Ectodermal cell (in vitro differentiated cells): Measurements from ENCODE around the gene COL4A3.

ENCODE experiments used
- H3K27ac ChIP-seq: 2 replicates; pipeline ENCODE4 v1.7.0; 2013; ENCODE audit warnings: mild to moderate bottlenecking, low read depth, low read length; ENCODE audit not compliant: insufficient read depth, poor library complexity, severe bottlenecking
- H3K27me3 ChIP-seq: 2 replicates; pipeline ENCODE4 v1.7.0; 2013; ENCODE audit warnings: mild to moderate bottlenecking, low read length; ENCODE audit not compliant: insufficient read depth, control insufficient read depth, poor library complexity, severe bottlenecking
- H3K36me3 ChIP-seq: one replicate; pipeline ENCODE4 v1.7.0; 2013; ENCODE audit warnings: low read length; ENCODE audit not compliant: control insufficient read depth, insufficient read depth
- H3K4me1 ChIP-seq: one replicate; pipeline ENCODE4 v1.7.0; 2013; ENCODE audit warnings: low read length; ENCODE audit not compliant: control insufficient read depth, insufficient read depth
- H3K4me3 ChIP-seq: 2 replicates; pipeline ENCODE4 v1.7.0; 2013; ENCODE audit warnings: low read depth, low read length, control low read depth; ENCODE audit not compliant: insufficient read depth
- H3K9me3 ChIP-seq: 2 replicates; pipeline ENCODE4 v1.7.0; 2013; ENCODE audit warnings: mild to moderate bottlenecking, low read length, moderate library complexity; ENCODE audit not compliant: control insufficient read depth
- WGBS, 2 experiments: methylation state at CpG; one replicate each; pipeline ENCODE4 v1.1.7; 2013; ENCODE audit warnings: missing lambda C conversion rate in 2 of 2; 5-methylcytosine and 5-hydroxymethylcytosine counted together

Gene COL4A3

DNA sequence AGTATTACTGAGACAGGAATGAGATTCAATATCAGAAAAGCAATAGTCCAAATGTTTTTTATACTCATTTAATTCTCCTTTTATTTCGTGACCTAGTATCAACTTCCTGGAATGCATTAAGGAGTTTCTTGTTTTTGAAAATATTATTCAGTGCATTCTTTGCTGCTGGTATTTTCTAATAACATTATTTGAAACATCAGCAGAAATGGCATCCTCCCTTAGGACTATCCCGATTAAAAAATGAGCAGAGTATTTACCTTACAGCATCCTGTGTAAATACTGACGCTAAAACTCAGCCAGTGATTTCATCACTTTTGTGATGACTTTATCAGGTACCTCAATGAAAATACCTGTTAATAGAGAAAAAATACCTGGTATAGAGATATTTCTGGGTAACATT is 16.3 kb downstream of the COL4A3 start:
- no peaks in the 10 kb centered on the region for H3K4me1 ChIP-seq
- no peaks in the 10 kb centered on the region for H3K36me3 ChIP-seq
- H3K4me3 ChIP-seq: no peak overlapping the region
- H3K27ac ChIP-seq: no peak overlapping the region
- H3K9me3 ChIP-seq: no peaks in the 10 kb centered on the region
- WGBS, 2 experiments: 83 to 96% methylated on average over 1 to 3 of the region's 3 CpGs
- H3K27me3 ChIP-seq: no peaks in the 10 kb centered on the region

DNA sequence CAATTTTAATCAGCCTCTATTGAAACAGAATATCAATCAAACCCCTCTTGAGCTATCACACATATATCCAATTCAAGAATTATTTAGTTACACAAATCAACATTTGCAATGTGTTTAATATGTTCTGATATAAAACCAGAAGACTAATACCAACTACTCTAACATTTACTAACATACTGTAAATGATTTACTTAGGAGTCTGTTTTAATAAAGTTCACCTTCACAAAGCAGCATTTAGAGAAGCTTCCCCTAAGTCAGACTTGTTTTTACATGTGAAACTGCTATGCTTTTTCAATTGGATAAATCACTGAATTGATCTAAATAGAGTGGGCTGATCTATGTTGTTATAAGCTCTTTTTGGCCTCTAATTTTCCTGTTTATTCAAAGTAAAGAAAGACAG is 18.3 kb downstream of the COL4A3 start:
- no peak overlapping the region for H3K4me3 ChIP-seq
- no peak overlapping the region for H3K27ac ChIP-seq
- H3K36me3 ChIP-seq: no peaks in the 10 kb centered on the region
- H3K27me3 ChIP-seq: no peaks in the 10 kb centered on the region
- no peaks in the 10 kb centered on the region for H3K4me1 ChIP-seq
- H3K9me3 ChIP-seq: no peaks in the 10 kb centered on the region

DNA sequence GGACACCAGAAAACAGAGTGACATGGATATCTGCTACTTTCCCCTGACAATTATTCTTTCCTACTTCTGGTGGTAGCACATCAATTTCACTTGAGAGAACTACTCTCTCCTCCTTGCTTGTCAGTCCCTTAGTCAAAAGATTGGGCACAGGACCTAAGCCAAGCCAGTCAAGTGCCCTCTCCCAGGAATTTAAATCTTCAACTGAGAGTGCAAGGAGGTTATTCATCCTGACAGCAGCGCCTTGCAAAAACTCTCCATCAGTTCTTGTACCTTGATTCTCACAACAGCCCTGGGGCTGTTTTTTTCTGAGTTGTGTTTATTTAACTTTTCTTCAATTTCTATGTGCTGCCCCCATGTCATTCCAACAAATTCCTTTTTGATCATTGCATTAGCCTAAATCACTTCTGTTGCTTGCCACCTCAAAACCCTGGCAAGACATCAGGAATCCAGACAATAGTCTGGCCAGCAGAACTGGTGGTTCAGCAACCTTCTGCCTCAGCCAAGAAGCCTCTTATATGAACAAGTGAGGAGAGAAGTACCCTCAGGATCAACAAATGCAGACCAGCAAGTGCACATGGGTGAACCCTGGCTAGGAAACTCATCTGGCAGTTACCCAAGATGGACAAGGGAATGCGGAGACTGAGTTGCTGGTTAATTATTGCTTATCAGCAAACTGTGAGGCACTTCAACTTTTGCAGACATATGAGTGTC is 19.4 kb downstream of the COL4A3 start:
- no peaks in the 10 kb centered on the region for H3K27me3 ChIP-seq
- WGBS, 2 experiments: 86 to 100% methylated on average over 2 of the region's 2 CpGs
- H3K4me1 ChIP-seq: no peaks in the 10 kb centered on the region
- no peaks in the 10 kb centered on the region for H3K9me3 ChIP-seq
- H3K27ac ChIP-seq: no peak overlapping the region
- H3K36me3 ChIP-seq: no peaks in the 10 kb centered on the region
- no peak overlapping the region for H3K4me3 ChIP-seq

DNA sequence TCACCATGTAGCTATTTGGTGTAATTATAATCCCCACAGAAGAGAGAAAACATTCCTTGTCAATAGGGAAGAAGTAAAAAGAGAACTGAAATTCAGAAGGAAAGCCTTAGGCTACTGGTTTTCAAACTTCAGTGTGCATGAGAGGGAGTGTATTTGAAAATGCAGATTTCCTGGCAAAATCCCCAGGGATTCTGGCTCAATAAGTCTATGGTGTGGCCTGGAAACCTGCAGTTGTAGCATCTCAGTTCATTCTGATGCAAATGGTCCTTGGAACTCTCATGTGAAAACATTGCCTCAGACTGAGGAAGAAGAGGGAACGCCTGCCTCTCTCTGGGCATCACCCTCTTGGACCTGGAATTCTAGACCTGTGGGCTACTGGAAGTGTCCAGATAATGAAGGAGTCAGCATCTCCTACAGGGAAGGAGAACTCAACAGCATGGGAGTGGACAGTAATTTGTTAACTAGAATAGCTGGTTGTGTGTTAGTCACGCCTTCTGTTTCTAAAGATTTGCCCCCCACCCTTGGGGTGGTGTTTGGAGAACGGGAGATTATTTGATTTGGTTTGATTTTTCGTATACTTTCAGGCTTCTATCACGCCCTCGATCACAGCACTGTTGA is 21.3 kb downstream of the COL4A3 start:
- H3K4me3 ChIP-seq: no peak overlapping the region
- no peaks in the 10 kb centered on the region for H3K36me3 ChIP-seq
- WGBS, 2 experiments: 88 to 90% methylated on average over 6 of the region's 6 CpGs
- H3K4me1 ChIP-seq: no peaks in the 10 kb centered on the region
- H3K27me3 ChIP-seq: no peaks in the 10 kb centered on the region
- no peak overlapping the region for H3K27ac ChIP-seq
- no peaks in the 10 kb centered on the region for H3K9me3 ChIP-seq

DNA sequence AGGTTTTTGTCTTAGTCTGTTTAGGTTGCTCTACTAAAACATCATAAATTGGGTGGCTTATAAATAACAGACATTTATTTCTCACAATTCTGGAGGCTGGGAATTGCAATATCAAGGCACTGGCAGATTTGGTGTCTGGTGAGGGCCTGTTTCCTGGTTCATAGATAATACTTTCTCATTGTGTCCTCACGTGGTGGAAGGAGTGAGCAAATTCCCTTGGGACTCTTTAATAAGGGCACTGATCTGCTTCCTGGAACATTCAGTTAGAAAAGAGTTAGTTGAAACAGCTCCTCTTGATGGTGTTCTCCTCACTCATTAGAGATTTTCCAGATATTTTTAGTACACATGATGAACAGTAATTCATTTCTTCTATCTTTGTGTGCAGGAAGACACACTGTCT is 22.3 kb downstream of the COL4A3 start:
- H3K27ac ChIP-seq: no peak overlapping the region
- no peaks in the 10 kb centered on the region for H3K9me3 ChIP-seq
- 89 to 95% methylated on average over 1 of the region's 1 CpG for WGBS, 2 experiments
- H3K27me3 ChIP-seq: no peaks in the 10 kb centered on the region
- no peaks in the 10 kb centered on the region for H3K4me1 ChIP-seq
- H3K4me3 ChIP-seq: no peak overlapping the region
- H3K36me3 ChIP-seq: no peaks in the 10 kb centered on the region

DNA sequence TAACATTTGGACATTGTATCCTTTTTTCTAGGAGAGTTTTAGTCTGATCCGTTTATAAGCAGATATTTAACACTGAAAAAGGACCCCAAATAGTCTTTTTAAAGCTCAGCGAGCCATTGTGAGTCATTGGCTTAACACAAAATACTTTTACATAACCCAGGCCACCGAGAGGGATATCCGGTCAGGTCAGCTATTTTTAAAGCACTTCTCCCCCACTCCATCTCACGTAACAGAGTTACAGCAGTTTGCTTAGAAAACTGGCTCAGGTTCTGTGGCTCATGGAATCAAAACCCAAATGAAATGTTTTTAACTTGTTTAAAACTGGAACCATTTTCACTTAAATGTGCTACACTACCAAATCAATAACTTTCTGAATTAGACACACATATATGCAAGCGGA is 23.9 kb downstream of the COL4A3 start:
- Histone ChIP-seq H3K9me3 (no peaks in the 10 kb centered on the region), H3K36me3 (no peaks in the 10 kb centered on the region), H3K27ac (no peak overlapping the region), H3K4me1 (no peaks in the 10 kb centered on the region), H3K4me3 (no peak overlapping the region), H3K27me3 (no peaks in the 10 kb centered on the region)
- 59 to 60% methylated on average over 5 of the region's 6 CpGs for whole genome bisulfite sequencing, 2 experiments

DNA sequence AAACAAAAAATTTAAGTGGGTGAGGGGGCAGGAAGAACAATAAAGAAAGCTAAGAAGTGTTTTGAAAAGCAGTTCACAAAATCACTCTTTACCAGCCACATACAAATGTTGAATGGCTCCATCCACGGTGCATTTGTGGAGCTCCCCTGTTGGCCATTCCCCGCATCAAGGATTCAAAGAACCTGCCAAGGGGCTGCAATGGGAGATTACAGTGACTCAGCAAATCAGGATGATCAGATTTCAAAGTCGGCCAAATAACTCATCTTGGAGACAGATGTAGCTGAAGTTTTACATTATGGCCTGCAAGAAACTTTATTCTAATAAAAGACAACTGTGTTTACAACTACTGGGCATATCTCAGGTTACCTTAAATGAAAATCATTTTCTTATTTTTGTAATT is 26.9 kb downstream of the COL4A3 start:
- H3K4me3 ChIP-seq: no peak overlapping the region
- H3K4me1 ChIP-seq: no peaks in the 10 kb centered on the region
- 61 to 66% methylated on average over 3 of the region's 3 CpGs for WGBS, 2 experiments

DNA sequence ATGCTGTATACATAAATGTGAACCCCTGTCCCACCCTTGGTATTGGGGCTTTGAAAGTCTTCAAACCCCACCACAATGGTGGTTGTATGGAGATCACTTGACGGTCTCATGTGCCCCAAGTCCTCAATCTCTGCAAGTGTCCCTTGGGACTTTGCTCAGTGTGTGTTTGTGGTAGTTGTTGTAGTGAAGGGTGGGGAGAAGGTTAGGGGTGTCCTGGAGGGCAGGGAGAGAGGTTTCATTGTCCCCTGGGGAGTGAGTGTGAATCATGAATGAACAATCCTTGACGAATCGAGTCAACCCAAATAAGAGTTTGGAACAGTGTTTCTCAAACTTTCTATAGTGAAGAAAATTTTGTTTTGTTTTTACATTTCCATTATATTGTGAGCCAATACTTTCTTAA is 28.1 kb downstream of the COL4A3 start:
- H3K27ac ChIP-seq: no peak overlapping the region
- no peak overlapping the region for H3K4me3 ChIP-seq
- no peaks in the 10 kb centered on the region for H3K9me3 ChIP-seq
- WGBS, 2 experiments: 97 to 100% methylated on average over 3 of the region's 3 CpGs
- no peaks in the 10 kb centered on the region for H3K4me1 ChIP-seq
- no peaks in the 10 kb centered on the region for H3K36me3 ChIP-seq
- no peaks in the 10 kb centered on the region for H3K27me3 ChIP-seq

More for the DNA sequence above, 26.9 kb downstream of the COL4A3 start:
- H3K36me3 ChIP-seq: no peaks in the 10 kb centered on the region
- H3K27me3 ChIP-seq: no peaks in the 10 kb centered on the region
- H3K27ac ChIP-seq: no peak overlapping the region
- no peaks in the 10 kb centered on the region for H3K9me3 ChIP-seq

DNA sequence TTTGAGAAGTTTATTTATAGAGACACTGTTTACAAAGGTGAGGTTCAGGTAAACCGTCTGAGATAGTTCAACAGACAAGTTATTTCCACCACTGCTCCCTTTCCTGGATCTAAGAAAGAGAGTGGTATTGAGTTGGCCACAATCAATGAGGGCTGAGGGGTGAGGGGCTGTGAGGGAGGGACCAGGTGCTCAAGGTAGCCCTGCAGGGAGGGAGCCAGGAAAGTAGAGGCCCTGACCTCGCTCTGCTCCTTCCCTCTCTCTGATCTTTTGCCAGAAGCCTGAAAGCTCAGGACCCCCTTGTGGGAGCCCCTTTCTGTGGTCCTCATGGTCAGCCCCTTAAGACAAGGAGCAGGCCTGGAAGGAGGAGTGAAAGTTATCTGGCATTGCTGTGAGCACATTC is 29.8 kb downstream of the COL4A3 start:
- H3K4me3 ChIP-seq: no peak overlapping the region
- H3K4me1 ChIP-seq: no peaks in the 10 kb centered on the region
- no peaks in the 10 kb centered on the region for H3K9me3 ChIP-seq
- H3K27ac ChIP-seq: no peak overlapping the region
- no peaks in the 10 kb centered on the region for H3K36me3 ChIP-seq
- WGBS, 2 experiments: 71 to 77% methylated on average over 2 of the region's 2 CpGs
- H3K27me3 ChIP-seq: no peaks in the 10 kb centered on the region

DNA sequence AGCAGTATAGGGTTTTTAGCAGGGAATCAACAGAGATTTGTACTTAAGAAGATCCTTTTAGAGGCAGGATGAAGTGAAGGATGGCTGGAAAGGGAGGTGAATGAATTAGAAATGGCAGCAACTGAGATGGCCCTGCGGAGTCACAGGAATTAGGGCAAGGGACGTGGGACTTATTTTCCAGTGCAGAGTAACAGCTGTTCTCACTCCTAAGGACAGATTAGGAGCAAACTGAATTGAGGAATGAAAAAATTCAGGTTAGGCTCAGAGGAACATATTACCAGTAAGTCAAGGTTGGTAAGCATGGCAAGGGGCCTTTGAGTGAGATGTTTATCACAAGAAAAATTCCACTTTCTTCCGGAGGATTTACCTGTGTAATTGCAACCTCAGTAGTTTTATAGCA is 34.4 kb downstream of the COL4A3 start:
- WGBS, 2 experiments: 91 to 94% methylated on average over 3 of the region's 3 CpGs
- H3K36me3 ChIP-seq: no peaks in the 10 kb centered on the region
- H3K27me3 ChIP-seq: no peaks in the 10 kb centered on the region
- H3K4me1 ChIP-seq: peaks cover 2% of the 10 kb centered on the region
- H3K9me3 ChIP-seq: no peaks in the 10 kb centered on the region
- no peak overlapping the region for H3K27ac ChIP-seq
- no peak overlapping the region for H3K4me3 ChIP-seq
